SH-SY5Y (cell line): ENCODE measurements around the gene SLC34A1.

Experiments
- GATA2 ChIP-seq: IDR thresholded peaks from 2 replicates; pipeline ENCODE4 v1.6.1; 2011; ENCODE audit warnings: mild to moderate bottlenecking, low read depth, low read length
- GATA3 ChIP-seq: IDR thresholded peaks from 2 replicates; pipeline ENCODE4 v1.6.1; 2011; ENCODE audit warnings: low read depth, mild to moderate bottlenecking, low read length, moderate library complexity

The SLC34A1 gene

GRCh38 chr5:177442066-177442826 is 58.0 kb downstream of the SLC34A1 start:
- no peak for TF ChIP-seq GATA3
- TF ChIP-seq GATA2 = no peak

GRCh38 chr5:177443144-177443983 is 59.1 kb downstream of the SLC34A1 start:
- TF ChIP-seq GATA2 (no peak), GATA3 (no peak)

GRCh38 chr5:177444106-177445051 is 60.1 kb downstream of the SLC34A1 start:
- no peak for TF ChIP-seq GATA2
- no peak for TF ChIP-seq GATA3

- TF ChIP-seq GATA2 (no peak), GATA3 (no peak)
Measured at GRCh38 chr5:177445052-177445916, 61.0 kb downstream of the SLC34A1 start.

- TF ChIP-seq GATA3 (no peak), GATA2 (no peak)
Measured at GRCh38 chr5:177445917-177446199, 61.6 kb downstream of the SLC34A1 start.

- TF ChIP-seq GATA2 (no peak), GATA3 (no peak)
Measured at GRCh38 chr5:177446200-177447065, 62.2 kb downstream of the SLC34A1 start, which contains the start of gene PRR7. TSS of gene PRR7 (plus strand) at chr5:177446814. CDS start at chr5:177455068, 8,254 bp downstream.

GRCh38 chr5:177447066-177447610 is 62.9 kb downstream of the SLC34A1 start:
- TF ChIP-seq GATA3 (no peak), GATA2 (no peak)

GRCh38 chr5:177447611-177448243 is 63.5 kb downstream of the SLC34A1 start:
- TF ChIP-seq GATA2 (no peak), GATA3 (no peak)
